BE2C (cell line): Measurements from ENCODE around the gene GIT2.

Experiments used
- DNase-seq: peaks from one replicate; pipeline ENCODE4 v3.0.0-alpha.2; 2020
- H3K27me3 ChIP-seq: fragments of 250-450 bp; sonication (Bioruptor Pico); 2 replicates; pipeline ENCODE4 v1.5.1; 2020; ENCODE audit warnings: mild to moderate bottlenecking
- H3K36me3 ChIP-seq: fragments of 250-450 bp; sonication (Bioruptor Pico); 2 replicates; pipeline ENCODE4 v1.5.1; 2020; ENCODE audit warnings: mild to moderate bottlenecking
- H3K4me1 ChIP-seq: fragments of 250-450 bp; sonication (Bioruptor Pico); 2 replicates; pipeline ENCODE4 v1.5.1; 2020
- H3K4me3 ChIP-seq: 2 replicates; pipeline ENCODE4 v1.5.1; 2011; ENCODE audit warnings: low read depth, low read length
- H3K9me3 ChIP-seq: fragments of 250-450 bp; sonication (Bioruptor Pico); 2 replicates; pipeline ENCODE4 v1.5.1; 2020
- CTCF ChIP-seq: IDR thresholded peaks from 2 replicates; pipeline ENCODE4 v1.5.1; 2012; ENCODE audit warnings: mild to moderate bottlenecking, low read depth, low read length

Gene GIT2

GRCh38 chr12:109948368-109948767 lies 47.8 kb downstream of the GIT2 start:
- Histone ChIP-seq H3K4me3 (no peak overlapping the region), H3K9me3 (no peaks in the 10 kb centered on the region), H3K27me3 (no peaks in the 10 kb centered on the region), H3K4me1 (0 out of 2 replicates have a peak, but pooled peaks cover 2% of the 10 kb centered on the region), H3K36me3 (peaks cover 25% of the 10 kb centered on the region)
- no peak for TF ChIP-seq CTCF
- no peak for DNase-seq

GRCh38 chr12:109947521-109947920 lies 48.6 kb downstream of the GIT2 start:
- H3K36me3 ChIP-seq, result peaks cover 20% of the 10 kb centered on the region

DNA sequence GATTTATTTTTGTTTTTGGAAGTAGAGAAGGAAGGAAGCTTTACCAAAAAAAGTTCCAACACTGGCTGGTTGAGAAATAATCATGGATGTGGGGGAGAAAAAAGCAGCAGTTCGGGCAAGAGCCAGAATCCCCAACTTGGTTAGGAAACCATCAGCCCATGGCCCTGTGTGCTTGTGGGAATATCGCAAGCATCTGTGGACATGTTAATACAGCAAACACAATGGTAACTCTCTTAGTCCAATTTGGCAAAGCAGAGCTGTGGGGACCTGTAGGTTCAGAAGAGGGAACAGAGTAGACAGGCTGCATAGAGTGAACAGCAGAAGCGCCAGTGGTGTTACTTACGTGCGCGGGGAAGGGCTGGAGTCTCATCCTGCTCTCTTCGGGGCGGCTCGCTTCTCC lies 49.3 kb downstream of the GIT2 start:
- Histone ChIP-seq H3K36me3 (peaks cover 14% of the 10 kb centered on the region), H3K9me3 (no peaks in the 10 kb centered on the region), H3K4me3 (no peak overlapping the region), H3K4me1 (no peaks in the 10 kb centered on the region), H3K27me3 (no peaks in the 10 kb centered on the region)
- DNase-seq, result no peak
- no peak for TF ChIP-seq CTCF

More at GRCh38 chr12:109947521-109947920, 48.6 kb downstream of the GIT2 start:
- Histone ChIP-seq H3K27me3 (no peaks in the 10 kb centered on the region), H3K4me1 (0 out of 2 replicates have a peak, but pooled peaks cover 2% of the 10 kb centered on the region), H3K9me3 (no peaks in the 10 kb centered on the region), H3K4me3 (no peak overlapping the region)
- no peak for TF ChIP-seq CTCF
- no peak for DNase-seq

GRCh38 chr12:109946505-109946904 lies 49.7 kb downstream of the GIT2 start:
- no peak for TF ChIP-seq CTCF
- H3K9me3 ChIP-seq, result no peaks in the 10 kb centered on the region
- H3K36me3 ChIP-seq, result peaks cover 14% of the 10 kb centered on the region
- H3K4me3 ChIP-seq, result no peak overlapping the region
- H3K4me1 ChIP-seq, result no peaks in the 10 kb centered on the region
- H3K27me3 ChIP-seq, result no peaks in the 10 kb centered on the region
- DNase-seq, result no peak

- no peak overlapping the region for H3K4me3 ChIP-seq
- H3K4me1 ChIP-seq, result no peaks in the 10 kb centered on the region
- H3K36me3 ChIP-seq, result peaks cover 9% of the 10 kb centered on the region; the same call in 1 of the 2 replicates
- no peaks in the 10 kb centered on the region for H3K9me3 ChIP-seq
- no peak for DNase-seq
- no peaks in the 10 kb centered on the region for H3K27me3 ChIP-seq
- no peak for TF ChIP-seq CTCF
Observed at GRCh38 chr12:109944561-109945359, 51.4 kb downstream of the GIT2 start.

- Histone ChIP-seq H3K9me3 (no peaks in the 10 kb centered on the region), H3K4me3 (no peak overlapping the region), H3K27me3 (no peaks in the 10 kb centered on the region), H3K36me3 (peaks cover 4% of the 10 kb centered on the region; the same call in 1 of the 2 replicates), H3K4me1 (no peaks in the 10 kb centered on the region)
- DNase-seq, result no peak
- TF ChIP-seq CTCF, result no peak
Observed at GRCh38 chr12:109943811-109944210, 52.4 kb downstream of the GIT2 start.
